NCI-H2196 (cell line): ENCODE data around the gene UNCX.

Experiments used
- DNase-seq: peaks from one replicate; lab custom pipeline; 2025; ENCODE audit not compliant: unreplicated experiment; lab: John Stamatoyannopoulos, UW

The UNCX gene

GRCh38 chr7:1242606-1243289 lies 10.1 kb downstream of the UNCX start:
- DNase-seq: no peak

- no peak for DNase-seq
These were observed 10.8 kb downstream of the UNCX start for GRCh38 chr7:1243290-1243963.

GRCh38 chr7:1243964-1244416 lies 11.3 kb downstream of the UNCX start:
- DNase-seq: no peak

- no peak for DNase-seq
These were observed 12.2 kb downstream of the UNCX start for GRCh38 chr7:1244700-1245523.

- DNase-seq: no peak
These were observed 12.9 kb downstream of the UNCX start for GRCh38 chr7:1245524-1246050.

- no peak for DNase-seq
These were observed 13.6 kb downstream of the UNCX start for GRCh38 chr7:1246160-1246870.

GRCh38 chr7:1246871-1247526 lies 14.3 kb downstream of the UNCX start:
- DNase-seq: no peak

GRCh38 chr7:1247527-1248041 lies 14.9 kb downstream of the UNCX start:
- DNase-seq: peak; percentile 65

GRCh38 chr7:1248143-1248915 lies 15.7 kb downstream of the UNCX start:
- peak; percentile 23 for DNase-seq

- no peak for DNase-seq
These were observed 16.4 kb downstream of the UNCX start for GRCh38 chr7:1248916-1249581.

GRCh38 chr7:1249731-1250130 lies 17.1 kb downstream of the UNCX start:
- DNase-seq: no peak

GRCh38 chr7:1250901-1251300 lies 18.2 kb downstream of the UNCX start:
- no peak for DNase-seq

GRCh38 chr7:1251796-1252539 lies 19.3 kb downstream of the UNCX start:
- no peak for DNase-seq

GRCh38 chr7:1252540-1253090 lies 19.9 kb downstream of the UNCX start:
- DNase-seq: no peak

- no peak for DNase-seq
These were observed 21.1 kb downstream of the UNCX start for GRCh38 chr7:1253681-1254181.

GRCh38 chr7:1254281-1255079 lies 21.8 kb downstream of the UNCX start:
- no peak for DNase-seq
